Kidney (tissue), 14 donors: ENCODE data around the gene MT4. TPM values are rescaled to one million over a fixed set of nuclear protein-coding genes. Genes with fewer than 3 reads are reported as not detected.

Source experiments
- DNase-seq, 5 donors: peaks; one replicate each; pipeline ENCODE4 v3.0.0-alpha.2; 2013 to 2020
- FAIRE-seq: peaks from 2 replicates; lab custom pipeline; 2012; peaks lifted over from hg19 to GRCh38; lab: Jason Lieb, UNC
- H3K27ac ChIP-seq, 2 donors: one replicate each; pipeline ENCODE4 v1.7.0; 2013; ENCODE audit warnings: low read depth in 2 of 2, low read length in 2 of 2, inconsistent platforms in 1 of 2
- H3K27me3 ChIP-seq: one replicate; pipeline ENCODE4 v1.7.1; 2013; ENCODE audit warnings: low read length, inconsistent platforms; ENCODE audit not compliant: control insufficient read depth, insufficient read depth
- H3K36me3 ChIP-seq, 3 donors: one replicate each; pipeline versions ENCODE4 v1.7.0 to v1.7.1; 2013; ENCODE audit warnings: low read length in 3 of 3, control low read depth in 1 of 3, inconsistent platforms in 1 of 3; ENCODE audit not compliant: insufficient read depth in 3 of 3, control insufficient read depth in 2 of 3
- H3K4me1 ChIP-seq, 3 donors: one replicate each; pipeline versions ENCODE4 v1.7.0 to v1.7.1; 2013; ENCODE audit warnings: low read length in 3 of 3, inconsistent platforms in 1 of 3, low read depth in 1 of 3; ENCODE audit not compliant: control insufficient read depth in 2 of 3, insufficient read depth in 2 of 3
- H3K4me3 ChIP-seq, 3 donors: one replicate each; pipeline versions ENCODE4 v1.7.0 to v1.8.1; 2013; ENCODE audit warnings: low read length in 3 of 3, control low read depth in 1 of 3, inconsistent platforms in 1 of 3
- H3K9ac ChIP-seq, 3 donors: one replicate each; pipeline versions ENCODE4 v1.7.0 to v1.7.1; 2013; ENCODE audit warnings: low read length in 3 of 3, control low read depth in 1 of 3, inconsistent platforms in 1 of 3
- H3K9me3 ChIP-seq, 3 donors: one replicate each; pipeline versions ENCODE4 v1.7.0 to v1.7.1; 2013; ENCODE audit warnings: low read length in 3 of 3, control low read depth in 1 of 3, inconsistent platforms in 1 of 3; ENCODE audit not compliant: control insufficient read depth in 2 of 3, insufficient read depth in 1 of 3
- intact Hi-C: fragments of 100-400 bp; cut with DNase I; formaldehyde crosslinking; loops from one replicate; pipeline ENCODE4 v1.11.1; 2022
- polyA plus RNA-seq: library from polyadenylated mRNA; stranded (reverse); fragments of 350-450 nt; fragmentation: Illumina TruSeq; extraction: RNeasy Lipid Tissue Mini Kit (QIAGEN cat#74804); gene quantifications from one replicate; pipeline ENCODE4 v1.2.3, GENCODE V29; 2014; ENCODE audit warnings: low read depth, low replicate concordance; ENCODE audit not compliant: insufficient read depth
- total RNA-seq: library from RNA; stranded (reverse); fragmentation: NEBNext Ultra II Directional; extraction: Animal tissue kit (Norgen Biotek cat#: 25700); gene quantifications from one replicate; pipeline ENCODE4 v1.2.1, GENCODE V29; 2021
- TF ChIP-seq, protein P1 (sequence below): IDR thresholded peaks from 3 replicates; pipeline ENCODE4 v1.5.1; 2012; ENCODE audit warnings: mild to moderate bottlenecking, moderate library complexity, borderline replicate concordance; ENCODE audit not compliant: insufficient read depth; ENCODE audit errors: extremely low read depth
- donor health status: control.
- donor health status: control.
- donor health status: control.
- donor health status: control.
- donor health status: control.
- donor health status: DM: yes; HTN: yes; CAD: no.
- donor health status: Normal renal cell carcinoma (clear cell type).

Gene MT4
- total and polyA plus RNA-seq, 2 donors from 2014 or later = not detected

DNA sequence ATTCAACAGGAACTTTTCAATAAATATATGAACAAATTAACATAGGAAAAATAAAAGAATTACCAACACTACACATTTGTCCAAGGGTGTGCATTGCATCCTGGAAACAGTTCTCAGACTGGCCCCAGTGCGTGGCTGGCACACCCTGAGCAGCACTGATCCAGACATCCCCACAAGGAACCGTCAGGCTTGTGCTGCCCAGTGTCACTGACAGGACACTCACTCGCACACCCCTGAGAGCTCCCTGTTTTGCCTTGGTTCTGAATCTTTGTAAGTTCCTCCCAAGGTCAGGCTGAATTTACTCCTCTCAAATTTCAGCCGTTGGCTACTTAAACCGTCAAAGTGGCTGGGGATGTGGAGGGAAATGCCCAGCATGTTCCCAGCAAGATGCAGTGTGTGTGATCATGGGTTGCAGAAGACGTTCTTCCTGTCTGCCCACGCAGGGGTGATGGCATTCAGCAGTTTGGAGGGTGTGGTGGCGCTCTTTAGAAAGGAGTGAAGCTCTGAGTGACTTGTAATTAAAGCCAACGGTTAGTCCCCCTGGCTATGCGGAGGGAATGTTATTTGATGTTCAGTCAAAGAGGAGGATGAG, 45.2 kb downstream of the MT4 start:
- DNase-seq = peak in 4 of 5 donors; percentile 52 to 74 (median 70)
- no peaks in the 10 kb centered on the region for H3K9me3 ChIP-seq
- FAIRE-seq = no peak
- H3K27ac ChIP-seq = peak overlapping the region; percentile 84 to 92
- H3K27me3 ChIP-seq = no peaks in the 10 kb centered on the region
- intact Hi-C loops = no loop called here
- peaks cover 0 to 32% (median 17%) of the 10 kb centered on the region in 3 donors for H3K4me1 ChIP-seq
- peak overlapping the region in 2 of 3 donors; percentile 68 to 81 for H3K9ac ChIP-seq
- no peaks in the 10 kb centered on the region for H3K36me3 ChIP-seq
- H3K4me3 ChIP-seq = peak overlapping the region in 2 of 3 donors; percentile 92 to 94
- TF ChIP-seq, protein P1, sequence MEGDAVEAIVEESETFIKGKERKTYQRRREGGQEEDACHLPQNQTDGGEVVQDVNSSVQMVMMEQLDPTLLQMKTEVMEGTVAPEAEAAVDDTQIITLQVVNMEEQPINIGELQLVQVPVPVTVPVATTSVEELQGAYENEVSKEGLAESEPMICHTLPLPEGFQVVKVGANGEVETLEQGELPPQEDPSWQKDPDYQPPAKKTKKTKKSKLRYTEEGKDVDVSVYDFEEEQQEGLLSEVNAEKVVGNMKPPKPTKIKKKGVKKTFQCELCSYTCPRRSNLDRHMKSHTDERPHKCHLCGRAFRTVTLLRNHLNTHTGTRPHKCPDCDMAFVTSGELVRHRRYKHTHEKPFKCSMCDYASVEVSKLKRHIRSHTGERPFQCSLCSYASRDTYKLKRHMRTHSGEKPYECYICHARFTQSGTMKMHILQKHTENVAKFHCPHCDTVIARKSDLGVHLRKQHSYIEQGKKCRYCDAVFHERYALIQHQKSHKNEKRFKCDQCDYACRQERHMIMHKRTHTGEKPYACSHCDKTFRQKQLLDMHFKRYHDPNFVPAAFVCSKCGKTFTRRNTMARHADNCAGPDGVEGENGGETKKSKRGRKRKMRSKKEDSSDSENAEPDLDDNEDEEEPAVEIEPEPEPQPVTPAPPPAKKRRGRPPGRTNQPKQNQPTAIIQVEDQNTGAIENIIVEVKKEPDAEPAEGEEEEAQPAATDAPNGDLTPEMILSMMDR = no peak

DNA sequence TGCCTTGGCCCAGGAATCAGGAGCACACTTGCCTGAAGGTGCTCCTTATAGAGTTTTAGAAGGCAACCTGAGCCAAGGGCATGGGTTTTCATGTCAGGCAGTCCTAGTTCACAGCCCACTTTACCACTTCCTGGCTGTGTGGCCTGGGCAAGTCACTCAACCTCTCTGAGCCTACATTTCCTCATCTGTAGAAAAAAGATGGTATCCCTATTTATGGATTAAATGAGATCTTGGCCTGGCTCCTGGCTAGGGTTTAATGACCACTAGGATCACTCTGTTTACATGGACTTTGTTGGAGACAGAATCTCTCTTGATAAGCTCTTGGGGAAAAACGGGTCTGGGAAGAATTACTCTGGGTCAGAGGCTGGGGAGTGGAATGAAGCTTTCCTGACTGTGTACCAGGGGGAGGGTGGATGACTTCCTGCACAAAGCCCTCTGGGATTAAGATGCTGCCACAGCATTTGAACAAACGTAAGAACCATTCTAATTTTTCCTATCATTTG, 45.8 kb downstream of the MT4 start:
- DNase-seq (no peak), FAIRE-seq (no peak)
- peaks cover 0 to 32% (median 17%) of the 10 kb centered on the region in 3 donors for H3K4me1 ChIP-seq
- no peaks in the 10 kb centered on the region for H3K9me3 ChIP-seq
- TF ChIP-seq, protein P1 = no peak
- peak overlapping the region in 2 of 3 donors; percentile 92 to 94 for H3K4me3 ChIP-seq
- H3K27me3 ChIP-seq = no peaks in the 10 kb centered on the region
- H3K9ac ChIP-seq = peak overlapping the region in 1 of 3 donors; percentile 42
- intact Hi-C loops = no loop called here
- H3K36me3 ChIP-seq = no peaks in the 10 kb centered on the region
- H3K27ac ChIP-seq = peak overlapping the region; percentile 84 to 92

DNA sequence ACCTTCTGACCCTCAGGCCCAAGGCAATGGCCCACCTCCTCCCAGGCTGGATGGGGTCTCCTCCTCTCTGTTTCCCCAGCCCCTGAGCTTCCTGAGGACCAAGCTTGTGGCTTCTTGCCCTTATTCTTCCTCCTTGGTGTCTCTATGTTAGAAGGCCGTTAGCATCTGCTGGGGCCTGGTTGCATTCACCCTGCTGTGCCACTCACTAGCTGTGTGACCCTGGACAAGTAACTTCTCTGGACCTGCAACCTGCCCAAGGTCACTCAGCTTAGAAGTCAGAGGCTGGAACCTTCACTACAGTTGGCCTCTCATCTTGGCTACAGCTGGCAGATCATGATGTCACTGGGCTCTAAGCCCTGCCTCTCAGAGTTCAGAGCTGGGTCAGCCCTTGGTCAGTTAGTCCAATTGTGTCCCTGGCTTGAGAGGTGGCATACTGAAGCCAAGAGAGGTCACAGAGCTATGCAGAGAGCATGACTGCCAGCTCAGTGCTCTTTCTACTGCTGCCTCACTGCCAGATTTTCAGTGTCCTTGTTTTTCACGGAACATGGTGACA, 46.5 kb downstream of the MT4 start:
- Histone ChIP-seq H3K9me3 (no peaks in the 10 kb centered on the region), H3K36me3 (no peaks in the 10 kb centered on the region), H3K27ac (peak overlapping the region; percentile 84 to 92), H3K4me1 (peaks cover 0 to 32% (median 15%) of the 10 kb centered on the region in 3 donors), H3K27me3 (no peaks in the 10 kb centered on the region), H3K4me3 (peak overlapping the region in 2 of 3 donors; percentile 22 to 92), H3K9ac (peak overlapping the region in 2 of 3 donors; percentile 5 to 42)
- intact Hi-C loops = no loop called here
- peak in 1 of 5 donors; percentile 72 for DNase-seq
- no peak for FAIRE-seq
- TF ChIP-seq, protein P1 = no peak
